ENCODE measurements around the gene ADGRE3. TPM values are rescaled to one million over a fixed set of nuclear protein-coding genes. Genes with fewer than 3 reads are reported as not detected.
"Not testable (repeated sequence)": the region's sequence is repeated elsewhere in the genome, so short reads cannot be mapped to it uniquely, and the experiment has no call there.

The ADGRE3 gene
- total RNA-seq, 1 donor from 2014 or later, result not detected

- intact Hi-C loops (cut with micrococcal nuclease), result no loop called here
Measured at GRCh38 chr19:14599548-14600147, 75.0 kb downstream of the ADGRE3 start.

GRCh38 chr19:14595558-14595957, 79.1 kb downstream of the ADGRE3 start:
- intact Hi-C loops (cut with micrococcal nuclease), result no loop called here

- intact Hi-C loops (cut with micrococcal nuclease), result not testable (repeated sequence)
Measured at GRCh38 chr19:14589433-14589832, 85.2 kb downstream of the ADGRE3 start.

- intact Hi-C loops (cut with micrococcal nuclease), result not testable (repeated sequence)
Measured at GRCh38 chr19:14585187-14585586, 89.5 kb downstream of the ADGRE3 start.

- intact Hi-C loops (cut with micrococcal nuclease), result not testable (repeated sequence)
Measured at GRCh38 chr19:14584372-14584771, 90.3 kb downstream of the ADGRE3 start.

GRCh38 chr19:14582894-14583340, 91.7 kb downstream of the ADGRE3 start, which contains the start of gene CLEC17A:
Gene CLEC17A, plus strand, starts transcription at chr19:14583084. Its CDS starts 77 bp downstream, at chr19:14583161.
- intact Hi-C loops (cut with micrococcal nuclease), result no loop called here

GRCh38 chr19:14580623-14581237, 93.9 kb downstream of the ADGRE3 start:
- intact Hi-C loops (cut with micrococcal nuclease), result no loop called here

GRCh38 chr19:14577885-14578427, 96.7 kb downstream of the ADGRE3 start:
- intact Hi-C loops (cut with micrococcal nuclease), result no loop called here

GRCh38 chr19:14577264-14577663, 97.4 kb downstream of the ADGRE3 start:
- intact Hi-C loops (cut with micrococcal nuclease), result no loop called here

GRCh38 chr19:14576363-14576762, 98.3 kb downstream of the ADGRE3 start:
- intact Hi-C loops (cut with micrococcal nuclease), result no loop called here

GRCh38 chr19:14575428-14575980, 99.1 kb downstream of the ADGRE3 start:
- intact Hi-C loops (cut with micrococcal nuclease), result no loop called here

GRCh38 chr19:14571695-14572490, 102.8 kb downstream of the ADGRE3 start, which contains the start of gene NDUFB7:
Gene NDUFB7, minus strand, starts transcription at chr19:14572066. Its CDS starts 66 bp downstream, at chr19:14572000.
- intact Hi-C loops (cut with micrococcal nuclease), result loop anchor here (1.0 to 5.0 kb wide), 7 partner anchors 16 to 805 kb away; partner anchors contain the start of genes AKAP8 and TECR

GRCh38 chr19:14570864-14571527, 103.6 kb downstream of the ADGRE3 start:
- intact Hi-C loops (cut with micrococcal nuclease), result loop anchor here (5.0 kb wide), 3 partner anchors 216 to 806 kb away; partner anchors contain the start of gene AKAP8

Other genes with a start within 250 kb of the ADGRE3 start
- gene PKN1, start 241.5 kb downstream of the ADGRE3 start, total RNA-seq, result 200 and 201 TPM in 2 replicates
- gene PTGER1, start 199.5 kb downstream of the ADGRE3 start, total RNA-seq, result 0.39 and 0.41 TPM in 2 replicates
- gene GIPC1, start 178.7 kb downstream of the ADGRE3 start, total RNA-seq, result 46.4 and 51.2 TPM in 2 replicates
- 79.9 and 83.2 TPM in 2 replicates for gene DNAJB1, start 156.4 kb downstream of the ADGRE3 start, total RNA-seq
- 127 and 129 TPM in 2 replicates for gene TECR, start 145.2 kb downstream of the ADGRE3 start, total RNA-seq
- 107 and 121 TPM in 2 replicates for gene NDUFB7, start 102.8 kb downstream of the ADGRE3 start, total RNA-seq
- not detected in 2 replicates for gene CLEC17A, start 91.8 kb downstream of the ADGRE3 start, total RNA-seq
- gene ZNF333, start 15.2 kb upstream of the ADGRE3 start, total RNA-seq, result 13.3 and 14.5 TPM in 2 replicates
- gene ADGRE2, start 103.7 kb upstream of the ADGRE3 start, total RNA-seq, result 0.88 and 2.3 TPM in 2 replicates
- not detected in 2 replicates for gene OR7A5, start 160.3 kb upstream of the ADGRE3 start, total RNA-seq
- gene OR7C1, start 160.3 kb upstream of the ADGRE3 start, total RNA-seq, result not detected in 2 replicates
- gene OR7A10, start 174.1 kb upstream of the ADGRE3 start, total RNA-seq, result not detected in 2 replicates
- gene OR7A17, start 211.3 kb upstream of the ADGRE3 start, total RNA-seq, result not detected in 2 replicates